ENCODE data around the gene ZDHHC1. TPM values are rescaled to one million over a fixed set of nuclear protein-coding genes. Genes with fewer than 3 reads are reported as not detected.

The ZDHHC1 gene
- total and polyA plus RNA-seq, 2 of the 13 experiments (the other 11 are each of a cell fraction or from before 2014, with no cell fraction given) = 0.51 to 1.1 TPM

- TF ChIP-seq ZNF609 (CRISPR knock-in tag; IDR thresholded peaks at IDR 0.05; ENCODE audit: borderline replicate concordance) (peak; percentile 31; the same call in 1 of the 2 replicates), CENPX (CRISPR knock-in tag; IDR thresholded peaks at IDR 0.05) (no peak), CBFB (CRISPR knock-in tag; IDR thresholded peaks at IDR 0.05) (no peak), SMAD9 (CRISPR knock-in tag; IDR thresholded peaks at IDR 0.05) (0 out of 2 replicates have a peak, but pooled peaks have one; percentile 31), NFYB (CRISPR knock-in tag; IDR thresholded peaks at IDR 0.05) (no peak), ZNF713 (CRISPR knock-in tag; IDR thresholded peaks at IDR 0.05) (no peak), E2F1 (CRISPR knock-in tag; IDR thresholded peaks at IDR 0.05) (0 out of 2 replicates have a peak, but pooled peaks have one; percentile 42), PAX8 (CRISPR knock-in tag; IDR thresholded peaks at IDR 0.05; ENCODE audit: borderline replicate concordance) (peak; percentile 90; the same call in 1 of the 2 replicates), ZNF616 (CRISPR knock-in tag; IDR thresholded peaks at IDR 0.05; ENCODE audit: low read depth) (0 out of 2 replicates have a peak, but pooled peaks have one; percentile 94), RFXANK (CRISPR knock-in tag; IDR thresholded peaks at IDR 0.05) (no peak), ZNF253 (CRISPR knock-in tag; IDR thresholded peaks at IDR 0.05; ENCODE audit: borderline replicate concordance) (no peak), ZEB1 (IDR thresholded peaks at IDR 0.05; ENCODE audit: insufficient replicate concordance, low read depth) (no peak), ZNF761 (CRISPR knock-in tag; conservative IDR thresholded peaks at IDR 0.05) (peak; percentile 91), THAP8 (CRISPR knock-in tag; IDR thresholded peaks at IDR 0.05; ENCODE audit: borderline replicate concordance) (peak; percentile 82; the same call in 1 of the 2 replicates), ZNF543 (CRISPR knock-in tag; IDR thresholded peaks at IDR 0.05) (peak; percentile 84; the same call in 1 of the 2 replicates), PBX3 (CRISPR knock-in tag; IDR thresholded peaks at IDR 0.05; ENCODE audit: borderline replicate concordance) (0 out of 2 replicates have a peak, but pooled peaks have one; percentile 67), MXI1 (IDR thresholded peaks at IDR 0.05; ENCODE audit: borderline replicate concordance, low read depth, low read length) (peak; percentile 92; the same call in 1 of the 3 replicates), ZNF20 (CRISPR knock-in tag; IDR thresholded peaks at IDR 0.05) (no peak), SRSF4 (IDR thresholded peaks at IDR 0.05; ENCODE audit: low read depth, low read length, poor library complexity, severe bottlenecking) (no peak), IKZF4 (CRISPR knock-in tag; IDR thresholded peaks at IDR 0.05; ENCODE audit: borderline replicate concordance, low read depth, not compliant biosample characterization) (peak; percentile 91), TMF1 (CRISPR knock-in tag; IDR thresholded peaks at IDR 0.05; ENCODE audit: low read depth) (no peak; the same call in 1 of the 2 replicates), SOX6 (IDR thresholded peaks at IDR 0.05) (no peak), SOX6 (CRISPR knock-in tag; IDR thresholded peaks at IDR 0.05) (peak; percentile 59)
These were observed 14.3 kb upstream of the ZDHHC1 start (continued) for GRCh38 chr16:67430504-67430976.

All from HepG2 (cell line).